Nephron progenitor cell (in vitro differentiated cells): ENCODE data around the gene CHD6.

ENCODE experiments used
- DNase-seq: peaks from one replicate; pipeline ENCODE4 v3.0.0; 2021
- H3K27ac Mint-ChIP-seq: 2 replicates; pipeline ENCODE4 v1.8.0; 2021; ENCODE audit warnings: mild to moderate bottlenecking, moderate library complexity, mixed read lengths
- H3K27me3 Mint-ChIP-seq: 2 replicates; pipeline ENCODE4 v1.8.0; 2021; ENCODE audit warnings: mild to moderate bottlenecking, low read depth, mixed read lengths; ENCODE audit not compliant: poor library complexity
- H3K36me3 Mint-ChIP-seq: 2 replicates; pipeline ENCODE4 v1.8.0; 2021; ENCODE audit warnings: low read depth, mixed read lengths
- H3K4me1 Mint-ChIP-seq: 2 replicates; pipeline ENCODE4 v1.8.0; 2021; ENCODE audit warnings: mixed read lengths
- H3K4me3 Mint-ChIP-seq: 2 replicates; pipeline ENCODE4 v1.8.0; 2021; ENCODE audit warnings: mild to moderate bottlenecking, moderate library complexity, mixed read lengths
- H3K9me3 Mint-ChIP-seq: 2 replicates; pipeline ENCODE4 v1.8.0; 2021; ENCODE audit warnings: mild to moderate bottlenecking, moderate library complexity, mixed read lengths
- TF ChIP-seq, protein P1 (sequence below): fragments of 200-600 bp; sonication (generic); IDR thresholded peaks from 2 replicates; pipeline ENCODE4 v1.5.0; 2021; ENCODE audit warnings: antibody characterized with exemption

CHD6 gene

DNA sequence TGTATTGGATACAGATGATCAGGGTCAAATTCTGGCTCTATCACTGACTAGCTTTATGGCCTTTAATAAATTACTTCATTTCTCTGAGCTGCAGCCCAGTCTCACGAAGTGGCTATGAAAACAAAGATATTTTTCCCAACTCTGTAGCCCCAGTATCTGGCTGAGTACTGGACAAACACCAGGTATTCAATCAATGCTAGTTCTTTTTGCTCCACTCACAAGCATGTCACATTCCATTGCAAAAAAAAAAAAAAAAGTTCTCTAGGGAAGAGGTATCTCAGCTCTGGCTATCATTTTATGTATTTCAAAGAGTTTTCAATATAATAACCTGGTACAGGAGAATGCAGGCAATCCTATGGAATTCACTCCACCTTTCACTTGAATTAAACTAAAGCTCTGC lies 3.1 kb downstream of the CHD6 start:
- H3K27me3 Mint-ChIP-seq: peaks cover 13% of the 10 kb centered on the region
- H3K36me3 Mint-ChIP-seq: peaks cover 7% of the 10 kb centered on the region
- peaks cover 52% of the 10 kb centered on the region for H3K4me1 Mint-ChIP-seq
- peaks cover 5% of the 10 kb centered on the region for H3K9me3 Mint-ChIP-seq
- TF ChIP-seq, protein P1, sequence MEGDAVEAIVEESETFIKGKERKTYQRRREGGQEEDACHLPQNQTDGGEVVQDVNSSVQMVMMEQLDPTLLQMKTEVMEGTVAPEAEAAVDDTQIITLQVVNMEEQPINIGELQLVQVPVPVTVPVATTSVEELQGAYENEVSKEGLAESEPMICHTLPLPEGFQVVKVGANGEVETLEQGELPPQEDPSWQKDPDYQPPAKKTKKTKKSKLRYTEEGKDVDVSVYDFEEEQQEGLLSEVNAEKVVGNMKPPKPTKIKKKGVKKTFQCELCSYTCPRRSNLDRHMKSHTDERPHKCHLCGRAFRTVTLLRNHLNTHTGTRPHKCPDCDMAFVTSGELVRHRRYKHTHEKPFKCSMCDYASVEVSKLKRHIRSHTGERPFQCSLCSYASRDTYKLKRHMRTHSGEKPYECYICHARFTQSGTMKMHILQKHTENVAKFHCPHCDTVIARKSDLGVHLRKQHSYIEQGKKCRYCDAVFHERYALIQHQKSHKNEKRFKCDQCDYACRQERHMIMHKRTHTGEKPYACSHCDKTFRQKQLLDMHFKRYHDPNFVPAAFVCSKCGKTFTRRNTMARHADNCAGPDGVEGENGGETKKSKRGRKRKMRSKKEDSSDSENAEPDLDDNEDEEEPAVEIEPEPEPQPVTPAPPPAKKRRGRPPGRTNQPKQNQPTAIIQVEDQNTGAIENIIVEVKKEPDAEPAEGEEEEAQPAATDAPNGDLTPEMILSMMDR: no peak
- no peak overlapping the region for H3K27ac Mint-ChIP-seq
- DNase-seq: no peak
- H3K4me3 Mint-ChIP-seq: peak overlapping the region; percentile 63

DNA sequence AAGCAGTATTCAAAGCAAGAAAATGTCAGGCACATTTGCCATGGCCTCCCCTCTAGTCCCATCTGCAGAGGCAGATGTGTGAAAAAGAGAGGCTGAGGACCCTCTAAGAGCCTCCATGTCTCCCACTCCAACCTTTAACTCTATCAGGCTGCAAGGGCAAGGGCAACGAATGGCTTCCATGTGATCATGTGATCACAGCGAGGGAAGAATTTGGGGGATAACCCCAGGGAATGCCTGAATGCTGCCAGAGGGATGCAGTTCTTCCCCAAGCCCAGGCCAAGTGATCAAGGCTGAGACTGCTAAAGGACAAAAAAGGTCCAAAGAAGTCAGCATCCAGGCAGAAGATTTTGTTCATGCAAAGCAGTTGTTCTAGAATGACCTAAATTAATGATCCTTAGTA lies 4.9 kb downstream of the CHD6 start:
- no peak overlapping the region for H3K4me3 Mint-ChIP-seq

DNA sequence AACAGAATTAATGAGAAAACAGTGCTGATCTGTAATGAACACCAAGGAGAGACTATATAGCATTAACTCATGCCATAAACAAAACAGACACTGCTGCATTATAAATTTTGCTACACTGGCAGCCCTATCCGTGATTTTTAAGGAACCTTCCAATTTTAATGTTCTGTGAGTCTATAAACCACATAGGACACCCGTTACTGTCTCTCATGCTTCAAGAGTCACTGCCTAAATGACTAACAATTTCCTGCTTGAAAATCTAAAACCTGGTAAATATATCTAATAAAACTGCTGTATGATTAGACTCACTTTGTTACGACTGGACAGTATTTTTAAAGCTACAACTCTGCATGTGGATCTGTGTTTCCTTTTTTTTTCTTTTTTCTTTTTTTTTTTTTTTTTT lies 8.7 kb downstream of the CHD6 start:
- peaks cover 39% of the 10 kb centered on the region for H3K36me3 Mint-ChIP-seq

More for the DNA sequence above, 4.9 kb downstream of the CHD6 start:
- DNase-seq: no peak
- Mint-ChIP-seq H3K27me3 (no peaks in the 10 kb centered on the region), H3K4me1 (peaks cover 44% of the 10 kb centered on the region), H3K27ac (no peak overlapping the region), H3K36me3 (peaks cover 11% of the 10 kb centered on the region), H3K9me3 (peaks cover 5% of the 10 kb centered on the region)
- TF ChIP-seq, protein P1: no peak

DNA sequence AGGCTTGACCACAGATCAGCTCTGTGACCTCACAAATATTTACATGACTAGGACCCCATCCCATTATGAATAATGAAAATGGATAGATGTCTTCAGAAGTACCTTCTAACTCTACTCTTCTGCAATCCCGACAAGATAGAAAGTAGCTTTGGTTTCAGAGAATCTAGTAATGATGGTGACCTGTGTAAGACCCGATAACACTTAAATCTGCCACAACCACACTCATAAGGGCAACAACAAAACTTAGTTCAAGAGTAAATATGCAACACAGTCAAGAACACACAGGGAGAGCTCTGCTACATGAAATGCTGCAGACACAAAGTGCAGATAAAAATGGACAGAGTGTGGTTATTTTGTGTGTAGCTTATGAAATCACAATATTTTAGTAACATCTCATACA lies 9.6 kb downstream of the CHD6 start:
- TF ChIP-seq, protein P1: no peak
- Mint-ChIP-seq H3K4me3 (no peak overlapping the region), H3K27ac (no peak overlapping the region), H3K4me1 (peaks cover 6% of the 10 kb centered on the region), H3K27me3 (no peaks in the 10 kb centered on the region), H3K9me3 (peaks cover 21% of the 10 kb centered on the region), H3K36me3 (peaks cover 46% of the 10 kb centered on the region)
- DNase-seq: no peak

More for the DNA sequence above, 8.7 kb downstream of the CHD6 start:
- Mint-ChIP-seq H3K27ac (no peak overlapping the region), H3K4me3 (no peak overlapping the region), H3K4me1 (peaks cover 12% of the 10 kb centered on the region), H3K27me3 (no peaks in the 10 kb centered on the region), H3K9me3 (peaks cover 21% of the 10 kb centered on the region)
- TF ChIP-seq, protein P1: no peak
- DNase-seq: no peak

DNA sequence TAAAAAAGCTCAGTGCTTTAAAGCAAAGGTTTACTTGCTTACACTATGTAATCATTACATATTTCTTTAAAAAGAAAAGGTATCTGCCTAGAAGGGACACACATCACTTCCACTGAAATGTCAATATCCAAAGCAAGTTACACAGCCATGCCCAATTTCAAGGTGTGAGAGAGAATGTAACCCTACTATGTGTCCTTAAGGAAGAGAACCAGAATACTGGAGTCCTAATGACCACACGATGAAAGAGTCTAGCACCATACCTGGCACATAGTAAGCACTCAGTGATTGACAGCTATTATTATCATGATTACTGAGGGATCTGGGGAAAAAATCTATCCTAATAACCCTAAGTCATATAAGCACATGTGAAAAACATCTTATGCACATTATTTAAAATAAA lies 10.4 kb downstream of the CHD6 start:
- Mint-ChIP-seq H3K36me3 (peaks cover 46% of the 10 kb centered on the region), H3K27me3 (no peaks in the 10 kb centered on the region), H3K27ac (no peak overlapping the region), H3K4me1 (no peaks in the 10 kb centered on the region), H3K4me3 (no peak overlapping the region), H3K9me3 (peaks cover 21% of the 10 kb centered on the region)
- DNase-seq: no peak
- TF ChIP-seq, protein P1: no peak

DNA sequence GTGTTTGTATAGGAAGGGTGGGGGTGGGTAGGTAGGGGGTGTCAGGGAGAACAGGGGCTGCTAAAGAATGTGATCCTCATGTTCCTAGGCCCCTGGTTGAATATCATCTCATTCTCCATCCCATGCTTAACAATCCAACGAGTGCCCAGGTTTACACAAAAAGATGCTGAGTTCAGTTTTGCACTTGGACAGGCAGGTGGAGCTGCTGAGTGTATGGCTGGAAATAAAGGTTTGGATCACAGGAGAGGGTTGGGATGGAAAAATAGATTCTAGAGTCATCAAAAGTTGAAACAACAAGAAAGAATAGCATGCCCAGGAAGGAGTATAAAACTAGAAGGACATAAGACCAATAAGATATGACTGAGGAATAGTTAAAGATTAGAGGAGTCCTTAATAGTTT lies 14.2 kb downstream of the CHD6 start:
- TF ChIP-seq, protein P1: no peak
- DNase-seq: no peak
- Mint-ChIP-seq H3K4me3 (no peak overlapping the region), H3K9me3 (peaks cover 50% of the 10 kb centered on the region), H3K27me3 (no peaks in the 10 kb centered on the region), H3K4me1 (no peaks in the 10 kb centered on the region), H3K27ac (no peak overlapping the region), H3K36me3 (peaks cover 72% of the 10 kb centered on the region)
